ENCODE data around the gene SHB.

DNA sequence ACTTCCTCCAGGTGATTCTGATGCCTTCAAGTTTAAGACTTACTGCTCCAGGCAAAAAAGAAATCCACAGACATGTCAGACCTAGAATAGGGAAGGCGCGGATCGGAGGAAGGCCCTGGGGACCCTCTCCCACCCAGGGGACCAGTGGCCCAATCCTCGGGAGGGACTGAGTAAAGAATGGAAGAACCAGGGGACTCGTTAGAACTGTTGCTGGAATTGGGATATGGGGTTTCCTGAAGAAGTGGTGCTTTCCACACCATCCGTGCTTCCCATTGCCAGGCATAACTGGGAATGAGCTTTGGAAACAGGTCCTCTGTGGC lies 101.3 kb downstream of the SHB start:
- TF ChIP-seq, protein P1, sequence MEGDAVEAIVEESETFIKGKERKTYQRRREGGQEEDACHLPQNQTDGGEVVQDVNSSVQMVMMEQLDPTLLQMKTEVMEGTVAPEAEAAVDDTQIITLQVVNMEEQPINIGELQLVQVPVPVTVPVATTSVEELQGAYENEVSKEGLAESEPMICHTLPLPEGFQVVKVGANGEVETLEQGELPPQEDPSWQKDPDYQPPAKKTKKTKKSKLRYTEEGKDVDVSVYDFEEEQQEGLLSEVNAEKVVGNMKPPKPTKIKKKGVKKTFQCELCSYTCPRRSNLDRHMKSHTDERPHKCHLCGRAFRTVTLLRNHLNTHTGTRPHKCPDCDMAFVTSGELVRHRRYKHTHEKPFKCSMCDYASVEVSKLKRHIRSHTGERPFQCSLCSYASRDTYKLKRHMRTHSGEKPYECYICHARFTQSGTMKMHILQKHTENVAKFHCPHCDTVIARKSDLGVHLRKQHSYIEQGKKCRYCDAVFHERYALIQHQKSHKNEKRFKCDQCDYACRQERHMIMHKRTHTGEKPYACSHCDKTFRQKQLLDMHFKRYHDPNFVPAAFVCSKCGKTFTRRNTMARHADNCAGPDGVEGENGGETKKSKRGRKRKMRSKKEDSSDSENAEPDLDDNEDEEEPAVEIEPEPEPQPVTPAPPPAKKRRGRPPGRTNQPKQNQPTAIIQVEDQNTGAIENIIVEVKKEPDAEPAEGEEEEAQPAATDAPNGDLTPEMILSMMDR (IDR thresholded peaks at IDR 0.05; ENCODE audit: low read length): no peak
- TF ChIP-seq EZH2 (optimal IDR thresholded peaks at IDR 0.05; ENCODE audit: low read depth, low read length) (no peak), EZH2phosphoT487 (IDR thresholded peaks at IDR 0.05; ENCODE audit: low read length) (no peak)
